Measurements from ENCODE around the gene AGPAT3. TPM values are rescaled to one million over a fixed set of nuclear protein-coding genes. Genes with fewer than 3 reads are reported as not detected.

AGPAT3 gene
- total RNA-seq, 1 donor from 2014 or later = 50.5 TPM

DNA sequence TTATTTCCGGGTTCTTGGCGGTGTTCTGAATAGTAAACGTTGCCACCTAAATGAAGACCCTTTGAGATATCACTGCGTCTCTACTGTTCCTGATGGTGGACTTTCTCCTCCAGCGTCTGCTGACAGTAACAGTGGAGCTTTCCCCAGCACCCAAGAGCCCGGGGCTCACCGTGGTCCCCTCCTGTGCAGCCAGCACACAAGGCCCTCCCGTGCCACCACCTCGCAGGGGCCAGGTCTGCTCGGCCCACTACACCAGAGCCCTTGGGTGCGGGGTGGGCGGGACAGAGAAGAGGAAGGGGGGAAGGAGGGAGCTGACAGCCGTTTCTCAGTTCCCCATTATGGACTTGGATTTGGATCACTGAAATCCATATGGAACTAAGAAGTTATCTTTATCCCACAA is 85.9 kb downstream of the AGPAT3 start:
- no peak overlapping the region for H3K4me3 Mint-ChIP-seq (ENCODE audit: low read depth)
- no peak overlapping the region for H3K27ac Mint-ChIP-seq
- H3K27me3 Mint-ChIP-seq = no peaks in the 10 kb centered on the region
- TF ChIP-seq, protein P1, sequence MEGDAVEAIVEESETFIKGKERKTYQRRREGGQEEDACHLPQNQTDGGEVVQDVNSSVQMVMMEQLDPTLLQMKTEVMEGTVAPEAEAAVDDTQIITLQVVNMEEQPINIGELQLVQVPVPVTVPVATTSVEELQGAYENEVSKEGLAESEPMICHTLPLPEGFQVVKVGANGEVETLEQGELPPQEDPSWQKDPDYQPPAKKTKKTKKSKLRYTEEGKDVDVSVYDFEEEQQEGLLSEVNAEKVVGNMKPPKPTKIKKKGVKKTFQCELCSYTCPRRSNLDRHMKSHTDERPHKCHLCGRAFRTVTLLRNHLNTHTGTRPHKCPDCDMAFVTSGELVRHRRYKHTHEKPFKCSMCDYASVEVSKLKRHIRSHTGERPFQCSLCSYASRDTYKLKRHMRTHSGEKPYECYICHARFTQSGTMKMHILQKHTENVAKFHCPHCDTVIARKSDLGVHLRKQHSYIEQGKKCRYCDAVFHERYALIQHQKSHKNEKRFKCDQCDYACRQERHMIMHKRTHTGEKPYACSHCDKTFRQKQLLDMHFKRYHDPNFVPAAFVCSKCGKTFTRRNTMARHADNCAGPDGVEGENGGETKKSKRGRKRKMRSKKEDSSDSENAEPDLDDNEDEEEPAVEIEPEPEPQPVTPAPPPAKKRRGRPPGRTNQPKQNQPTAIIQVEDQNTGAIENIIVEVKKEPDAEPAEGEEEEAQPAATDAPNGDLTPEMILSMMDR (IDR thresholded peaks at IDR 0.05; ENCODE audit: unreplicated experiment) = no peak
- peaks cover 6% of the 10 kb centered on the region for H3K36me3 Mint-ChIP-seq (ENCODE audit: insufficient read depth)
- H3K9me3 Mint-ChIP-seq (ENCODE audit: low read depth) = no peaks in the 10 kb centered on the region
- DNase-seq (ENCODE audit: low spot score, unreplicated experiment) = no peak
- H3K4me1 Mint-ChIP-seq (ENCODE audit: low read depth) = peaks cover 1% of the 10 kb centered on the region

DNA sequence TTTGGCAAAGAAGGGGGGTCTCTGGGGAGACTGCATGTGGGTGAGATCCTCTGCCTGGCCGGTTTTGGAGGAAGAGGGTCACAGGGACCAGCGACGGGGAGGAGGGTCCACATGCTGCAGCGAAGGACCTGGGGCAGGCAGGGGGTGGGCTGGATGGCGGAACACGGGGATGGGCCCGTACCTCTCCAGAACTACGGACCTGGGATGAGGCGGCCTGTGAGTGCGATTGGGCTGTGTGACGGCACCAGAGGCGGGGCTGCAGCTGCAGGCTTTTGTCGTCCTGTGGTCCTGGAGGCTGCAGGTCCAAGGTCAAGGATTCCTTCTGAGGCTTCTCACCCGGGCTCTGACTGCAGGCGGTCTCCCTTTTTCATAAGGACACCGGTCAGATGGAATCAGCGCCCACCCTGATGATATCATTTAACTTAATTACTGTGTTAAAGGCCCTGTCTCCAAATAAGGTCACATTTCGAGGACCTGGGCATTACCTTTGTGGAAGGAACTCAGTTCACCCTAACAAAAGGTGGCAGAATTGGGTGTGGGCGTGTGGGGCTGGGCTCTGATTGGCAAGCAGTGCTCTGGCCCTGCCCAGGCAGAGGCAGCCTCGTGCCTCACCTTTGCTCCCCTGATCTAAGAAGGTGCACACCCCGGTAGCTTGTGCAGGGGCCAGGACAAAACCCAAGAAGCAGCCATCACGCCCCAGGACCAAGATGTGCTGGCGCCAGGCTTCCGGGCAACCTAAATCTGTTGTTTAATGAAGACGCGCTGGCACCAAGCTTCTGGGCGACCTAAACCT is 87.1 kb downstream of the AGPAT3 start:
- DNase-seq (ENCODE audit: low spot score, unreplicated experiment) = no peak
- Mint-ChIP-seq H3K4me3 (ENCODE audit: low read depth) (no peak overlapping the region), H3K36me3 (ENCODE audit: insufficient read depth) (peaks cover 6% of the 10 kb centered on the region), H3K27me3 (no peaks in the 10 kb centered on the region), H3K27ac (no peak overlapping the region), H3K4me1 (ENCODE audit: low read depth) (peaks cover 8% of the 10 kb centered on the region), H3K9me3 (ENCODE audit: low read depth) (no peaks in the 10 kb centered on the region)
- TF ChIP-seq, protein P1 (IDR thresholded peaks at IDR 0.05; ENCODE audit: unreplicated experiment) = no peak

DNA sequence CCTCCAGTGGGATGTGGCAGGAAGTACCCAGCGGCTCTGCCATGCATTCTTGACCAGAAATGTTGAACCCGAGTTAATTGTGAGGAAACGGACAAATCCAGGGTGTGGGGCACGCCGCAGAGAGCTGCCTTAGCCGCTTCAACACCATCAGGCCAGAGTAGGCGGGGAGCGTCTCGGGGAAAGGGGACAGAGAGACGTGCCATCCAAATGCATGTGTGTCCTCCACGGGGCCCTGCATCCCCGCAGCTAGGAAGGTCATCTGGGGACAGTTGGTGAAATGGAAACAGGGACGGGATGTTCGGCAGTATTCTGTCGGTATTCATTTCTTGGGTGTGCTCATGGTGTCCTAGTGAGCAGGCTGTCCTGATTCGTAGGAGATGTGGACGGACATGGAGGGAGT is 88.0 kb downstream of the AGPAT3 start:
- H3K4me1 Mint-ChIP-seq (ENCODE audit: low read depth) = peaks cover 8% of the 10 kb centered on the region
- DNase-seq (ENCODE audit: low spot score, unreplicated experiment) = no peak
- no peaks in the 10 kb centered on the region for H3K27me3 Mint-ChIP-seq
- TF ChIP-seq, protein P1 (IDR thresholded peaks at IDR 0.05; ENCODE audit: unreplicated experiment) = no peak
- H3K9me3 Mint-ChIP-seq (ENCODE audit: low read depth) = no peaks in the 10 kb centered on the region
- H3K27ac Mint-ChIP-seq = no peak overlapping the region
- H3K36me3 Mint-ChIP-seq (ENCODE audit: insufficient read depth) = peaks cover 6% of the 10 kb centered on the region
- no peak overlapping the region for H3K4me3 Mint-ChIP-seq (ENCODE audit: low read depth)

DNA sequence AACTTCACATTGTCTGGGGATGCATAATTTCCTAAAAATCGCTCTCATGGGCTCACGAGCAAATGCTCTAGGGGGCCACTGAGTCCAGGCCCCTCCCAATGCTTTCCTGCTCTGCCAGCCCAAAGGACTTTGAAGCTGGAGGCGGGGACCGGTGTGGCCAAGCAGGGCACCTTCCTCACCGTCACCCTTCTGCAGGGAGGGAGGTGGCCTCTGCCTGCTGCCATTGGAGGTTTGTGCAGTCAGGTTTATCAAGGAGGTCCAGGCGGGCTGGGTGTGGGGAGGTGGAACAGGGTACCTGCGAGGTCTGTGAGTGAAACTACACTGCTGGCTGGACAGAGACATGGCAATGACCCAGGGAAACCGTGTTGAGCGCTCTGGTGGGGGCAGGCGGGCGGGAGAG is 89.0 kb downstream of the AGPAT3 start:
- Mint-ChIP-seq H3K4me3 (ENCODE audit: low read depth) (no peak overlapping the region), H3K9me3 (ENCODE audit: low read depth) (no peaks in the 10 kb centered on the region), H3K36me3 (ENCODE audit: insufficient read depth) (peaks cover 1% of the 10 kb centered on the region), H3K27ac (no peak overlapping the region), H3K27me3 (no peaks in the 10 kb centered on the region), H3K4me1 (ENCODE audit: low read depth) (peaks cover 8% of the 10 kb centered on the region)
- DNase-seq (ENCODE audit: low spot score, unreplicated experiment) = no peak
- TF ChIP-seq, protein P1 (IDR thresholded peaks at IDR 0.05; ENCODE audit: unreplicated experiment) = no peak

DNA sequence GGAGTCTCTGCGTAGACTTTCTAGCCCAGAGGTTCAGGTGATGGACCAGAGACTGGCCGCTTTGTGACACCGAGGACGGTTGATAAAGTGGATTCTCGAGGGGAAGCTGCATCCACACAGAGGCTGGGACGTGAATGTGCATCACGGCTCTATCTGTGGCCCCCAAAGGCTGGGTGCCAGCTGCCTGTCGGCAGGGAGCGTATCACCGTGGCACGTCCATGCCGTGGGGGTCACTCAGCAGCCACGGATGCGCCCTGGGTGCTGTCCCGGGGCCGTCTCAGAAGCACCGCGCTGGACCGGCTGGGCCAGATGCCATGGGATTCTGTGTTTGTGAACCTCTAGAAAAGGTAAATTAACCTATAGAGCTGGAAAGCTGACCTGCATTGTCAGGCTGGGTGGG is 89.9 kb downstream of the AGPAT3 start:
- no peak overlapping the region for H3K27ac Mint-ChIP-seq
- H3K4me3 Mint-ChIP-seq (ENCODE audit: low read depth) = no peak overlapping the region
- H3K4me1 Mint-ChIP-seq (ENCODE audit: low read depth) = peaks cover 8% of the 10 kb centered on the region
- no peaks in the 10 kb centered on the region for H3K27me3 Mint-ChIP-seq
- H3K36me3 Mint-ChIP-seq (ENCODE audit: insufficient read depth) = no peaks in the 10 kb centered on the region
- TF ChIP-seq, protein P1 (IDR thresholded peaks at IDR 0.05; ENCODE audit: unreplicated experiment) = no peak
- H3K9me3 Mint-ChIP-seq (ENCODE audit: low read depth) = no peaks in the 10 kb centered on the region
- DNase-seq (ENCODE audit: low spot score, unreplicated experiment) = no peak
